ENCODE data around the gene CCNA1.

GRCh38 chr13:36418022-36418805 is 14.1 kb upstream of the CCNA1 start:
- no peak for TF ChIP-seq CTCF (IDR thresholded peaks at IDR 0.05)
- no peak for TF ChIP-seq POLR2A (IDR thresholded peaks at IDR 0.05)
